ENCODE data around the gene HGD. TPM values are rescaled to one million over a fixed set of nuclear protein-coding genes. Genes with fewer than 3 reads are reported as not detected.
"Not testable (repeated sequence)": the region's sequence is repeated elsewhere in the genome, so short reads cannot be mapped to it uniquely, and the experiment has no call there.

HGD gene
- total RNA-seq, 1 donor = 0.09 TPM

DNA sequence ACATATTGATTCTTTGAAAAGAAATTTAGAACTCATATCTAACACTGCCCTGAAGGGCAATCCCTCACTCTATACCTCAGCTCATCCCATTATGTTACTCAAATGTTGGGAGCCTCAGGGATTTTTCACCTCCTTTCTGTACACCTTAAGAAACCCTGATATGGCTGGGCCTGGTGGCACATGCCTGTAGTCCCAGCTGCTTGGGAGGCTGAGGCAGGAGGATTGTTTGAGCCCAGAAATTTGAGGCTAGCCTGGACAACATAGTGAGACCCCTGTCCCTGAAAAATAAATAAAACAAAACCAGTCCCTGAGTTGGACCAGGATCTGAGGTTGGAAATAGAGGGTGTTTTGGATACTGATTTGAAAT, 58.3 kb downstream of the HGD start:
- TF ChIP-seq CTCF (IDR thresholded peaks at IDR 0.05; ENCODE audit: insufficient read depth, low read length) = no peak
- no peak overlapping the region for H3K4me3 ChIP-seq (ENCODE audit: low read depth, low read length)
- DNase-seq (ENCODE audit: low read depth) = no peak

- DNase-seq (ENCODE audit: low read depth) = peak; percentile 62
- H3K4me3 ChIP-seq (ENCODE audit: low read depth, low read length) = no peak overlapping the region
Observed at GRCh38 chr3:120622870-120623726, 58.9 kb downstream of the HGD start.

DNA sequence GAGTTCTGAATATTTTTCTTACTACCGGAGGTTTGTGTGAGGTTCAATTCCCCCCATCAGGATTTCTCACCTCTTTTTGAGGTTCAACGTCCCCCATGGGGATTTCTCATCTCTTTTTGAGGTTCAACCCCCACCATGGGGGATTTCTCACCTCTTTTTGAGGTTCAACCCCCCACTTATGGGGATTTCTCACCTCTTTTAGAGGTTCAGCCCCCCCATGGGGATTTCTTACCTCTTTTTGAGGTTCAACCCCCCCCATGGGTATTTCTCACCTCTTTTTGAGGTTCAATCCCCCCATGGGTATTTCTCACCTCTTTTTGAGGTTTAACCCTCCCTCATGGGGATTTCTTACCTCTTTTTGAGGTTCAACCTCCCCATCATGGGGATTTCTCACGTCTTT, 59.6 kb downstream of the HGD start:
- H3K4me3 ChIP-seq (ENCODE audit: low read depth, low read length) = no peak overlapping the region
- no peak for DNase-seq (ENCODE audit: low read depth)

More at GRCh38 chr3:120622870-120623726, 58.9 kb downstream of the HGD start:
- no peak for TF ChIP-seq CTCF (IDR thresholded peaks at IDR 0.05; ENCODE audit: insufficient read depth, low read length)

GRCh38 chr3:120616745-120617144, 65.3 kb downstream of the HGD start:
- not testable (repeated sequence) for H3K4me3 ChIP-seq (ENCODE audit: low read depth, low read length); DNase-seq (ENCODE audit: low read depth)

More for the DNA sequence above, 59.6 kb downstream of the HGD start:
- no peak for TF ChIP-seq CTCF (IDR thresholded peaks at IDR 0.05; ENCODE audit: insufficient read depth, low read length)

DNA sequence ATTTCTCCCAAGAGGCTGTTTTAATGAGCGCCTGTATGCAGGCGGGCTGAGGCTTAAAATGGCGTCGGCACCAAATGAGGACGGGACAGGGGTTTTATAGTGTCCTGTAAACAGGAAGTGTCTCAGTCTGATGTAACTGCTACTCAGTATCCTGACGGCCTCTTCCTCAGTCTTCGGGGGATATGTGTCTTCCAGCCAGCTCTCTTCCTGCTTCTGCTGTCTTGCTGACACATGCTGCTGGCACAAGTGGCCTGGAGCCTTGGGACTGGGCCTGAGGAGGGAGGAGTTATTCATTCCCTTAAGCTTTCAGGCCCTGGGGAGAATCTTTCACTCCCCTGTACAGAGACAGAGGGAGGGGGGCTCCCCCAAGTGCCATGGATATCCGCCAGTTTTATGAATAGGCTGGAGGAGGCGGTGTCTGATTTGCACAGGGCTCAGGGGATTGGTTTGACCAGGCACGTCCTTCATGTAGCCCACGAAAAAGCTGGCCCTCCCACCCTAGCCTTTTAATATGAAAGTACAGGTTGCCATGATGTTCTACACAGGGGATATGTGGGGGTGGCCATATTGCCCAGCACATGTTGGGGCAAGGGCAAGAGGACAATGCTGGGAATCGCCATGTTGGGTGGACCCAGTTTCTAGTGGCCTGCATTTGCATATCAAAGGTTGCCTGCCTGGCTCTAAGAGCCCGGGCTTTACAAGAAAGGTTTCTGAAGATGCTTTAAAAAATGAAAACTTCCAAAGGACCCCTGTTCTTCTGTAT, 66.0 kb downstream of the HGD start:
- DNase-seq (ENCODE audit: low read depth) = peak; percentile 44
- no peak overlapping the region for H3K4me3 ChIP-seq (ENCODE audit: low read depth, low read length)
- no peak for TF ChIP-seq CTCF (IDR thresholded peaks at IDR 0.05; ENCODE audit: insufficient read depth, low read length)

DNA sequence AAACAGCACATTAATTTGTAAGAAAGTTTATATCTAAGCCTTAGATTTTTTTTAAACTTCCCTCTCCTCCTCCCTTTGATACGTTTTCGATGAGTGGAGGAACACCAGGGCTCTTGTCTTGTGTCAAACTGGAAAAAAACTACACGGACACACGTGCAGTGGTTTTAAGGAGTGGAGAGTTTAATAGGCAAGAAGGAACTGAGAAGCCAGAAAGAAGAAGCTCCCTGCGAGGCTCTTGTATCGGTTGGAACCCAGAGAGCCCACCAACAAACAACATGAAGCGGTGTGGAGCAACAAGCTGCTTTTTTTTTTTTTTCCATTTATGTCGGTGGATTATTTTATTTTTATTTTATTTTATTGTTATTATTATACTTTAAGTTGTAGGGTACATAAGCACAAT, 67.3 kb downstream of the HGD start:
- H3K4me3 ChIP-seq (ENCODE audit: low read depth, low read length) = no peak overlapping the region
- no peak for TF ChIP-seq CTCF (IDR thresholded peaks at IDR 0.05; ENCODE audit: insufficient read depth, low read length)
- DNase-seq (ENCODE audit: low read depth) = no peak

- H3K4me3 ChIP-seq (ENCODE audit: low read depth, low read length) = no peak overlapping the region
- no peak for TF ChIP-seq CTCF (IDR thresholded peaks at IDR 0.05; ENCODE audit: insufficient read depth, low read length)
- no peak for DNase-seq (ENCODE audit: low read depth)
Observed at GRCh38 chr3:120608506-120608905, 73.5 kb downstream of the HGD start.
